Measurements from ENCODE around the gene MRTFB. TPM values are rescaled to one million over a fixed set of nuclear protein-coding genes. Genes with fewer than 3 reads are reported as not detected.

Gene MRTFB
- total and polyA plus RNA-seq, 2 of the 13 experiments (the other 11 are each of a cell fraction or from before 2014, with no cell fraction given) = 11.4 to 14.0 TPM

DNA sequence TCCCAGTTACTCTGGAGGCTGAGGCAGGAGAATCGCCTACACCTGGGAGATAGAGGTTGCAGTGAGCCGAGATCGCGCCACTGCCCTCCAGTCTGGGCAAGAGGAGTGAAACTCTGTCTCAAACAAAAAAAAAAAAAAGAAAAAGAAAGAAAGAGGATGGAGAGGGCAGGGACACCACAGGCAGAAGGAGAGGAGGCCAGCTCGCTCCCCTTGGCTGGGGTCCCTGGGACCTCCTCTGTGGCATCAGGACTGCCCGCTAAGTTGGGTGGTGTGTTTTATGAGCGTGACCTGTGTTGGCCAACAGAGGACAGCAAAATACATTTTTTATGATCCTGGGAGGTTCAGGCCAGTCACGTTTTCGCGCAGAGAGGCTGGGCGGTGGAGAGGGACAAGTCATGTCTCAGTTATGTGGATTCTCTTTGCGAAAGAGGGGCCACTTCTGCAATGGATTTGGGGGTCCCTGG lies 229.6 kb downstream of the MRTFB start (continued):
- TF ChIP-seq KAT2B (IDR thresholded peaks at IDR 0.05; ENCODE audit: borderline replicate concordance, low read depth, low read length) (no peak), STAG1 (CRISPR knock-in tag; IDR thresholded peaks at IDR 0.05) (peak; percentile 97), ZNF232 (CRISPR knock-in tag; IDR thresholded peaks at IDR 0.05; ENCODE audit: borderline replicate concordance) (peak; percentile 70; the same call in 1 of the 2 replicates), MED8 (CRISPR knock-in tag; IDR thresholded peaks at IDR 0.05; ENCODE audit: insufficient replicate concordance) (no peak), SP4 (CRISPR knock-in tag; IDR thresholded peaks at IDR 0.05) (peak; percentile 62; the same call in 1 of the 2 replicates), PRMT3 (CRISPR knock-in tag; IDR thresholded peaks at IDR 0.05; ENCODE audit: borderline replicate concordance, low read depth) (no peak), ZNF703 (CRISPR knock-in tag; IDR thresholded peaks at IDR 0.05; ENCODE audit: borderline replicate concordance) (no peak), ZNF644 (CRISPR knock-in tag; IDR thresholded peaks at IDR 0.05; ENCODE audit: low read depth) (no peak), HOXA5 (CRISPR knock-in tag; IDR thresholded peaks at IDR 0.05) (0 out of 2 replicates have a peak, but pooled peaks have one; percentile 62), ZNF605 (CRISPR knock-in tag; IDR thresholded peaks at IDR 0.05) (no peak), FOSL1 (CRISPR knock-in tag; IDR thresholded peaks at IDR 0.05; ENCODE audit: borderline replicate concordance) (0 out of 2 replicates have a peak, but pooled peaks have one; percentile 9), MIXL1 (CRISPR knock-in tag; IDR thresholded peaks at IDR 0.05) (peak; percentile 53; the same call in 1 of the 2 replicates)
- TF ChIP-seq, protein P1, sequence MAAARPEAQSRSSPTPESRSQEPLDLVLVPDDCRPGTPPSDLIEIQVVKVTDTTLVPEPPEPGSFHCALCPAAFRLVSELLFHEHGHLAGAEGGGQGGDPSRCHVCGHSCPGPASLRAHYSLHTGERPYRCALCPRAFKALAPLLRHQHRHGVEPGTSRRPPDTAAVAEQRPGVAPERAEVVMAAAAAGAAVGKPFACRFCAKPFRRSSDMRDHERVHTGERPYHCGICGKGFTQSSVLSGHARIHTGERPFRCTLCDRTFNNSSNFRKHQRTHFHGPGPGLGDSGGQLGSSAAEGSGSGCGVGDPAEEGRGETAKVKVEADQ (CRISPR knock-in tag; IDR thresholded peaks at IDR 0.05; ENCODE audit: borderline replicate concordance) = peak; percentile 13; the same call in 1 of the 2 replicates
- TF ChIP-seq, protein P2, sequence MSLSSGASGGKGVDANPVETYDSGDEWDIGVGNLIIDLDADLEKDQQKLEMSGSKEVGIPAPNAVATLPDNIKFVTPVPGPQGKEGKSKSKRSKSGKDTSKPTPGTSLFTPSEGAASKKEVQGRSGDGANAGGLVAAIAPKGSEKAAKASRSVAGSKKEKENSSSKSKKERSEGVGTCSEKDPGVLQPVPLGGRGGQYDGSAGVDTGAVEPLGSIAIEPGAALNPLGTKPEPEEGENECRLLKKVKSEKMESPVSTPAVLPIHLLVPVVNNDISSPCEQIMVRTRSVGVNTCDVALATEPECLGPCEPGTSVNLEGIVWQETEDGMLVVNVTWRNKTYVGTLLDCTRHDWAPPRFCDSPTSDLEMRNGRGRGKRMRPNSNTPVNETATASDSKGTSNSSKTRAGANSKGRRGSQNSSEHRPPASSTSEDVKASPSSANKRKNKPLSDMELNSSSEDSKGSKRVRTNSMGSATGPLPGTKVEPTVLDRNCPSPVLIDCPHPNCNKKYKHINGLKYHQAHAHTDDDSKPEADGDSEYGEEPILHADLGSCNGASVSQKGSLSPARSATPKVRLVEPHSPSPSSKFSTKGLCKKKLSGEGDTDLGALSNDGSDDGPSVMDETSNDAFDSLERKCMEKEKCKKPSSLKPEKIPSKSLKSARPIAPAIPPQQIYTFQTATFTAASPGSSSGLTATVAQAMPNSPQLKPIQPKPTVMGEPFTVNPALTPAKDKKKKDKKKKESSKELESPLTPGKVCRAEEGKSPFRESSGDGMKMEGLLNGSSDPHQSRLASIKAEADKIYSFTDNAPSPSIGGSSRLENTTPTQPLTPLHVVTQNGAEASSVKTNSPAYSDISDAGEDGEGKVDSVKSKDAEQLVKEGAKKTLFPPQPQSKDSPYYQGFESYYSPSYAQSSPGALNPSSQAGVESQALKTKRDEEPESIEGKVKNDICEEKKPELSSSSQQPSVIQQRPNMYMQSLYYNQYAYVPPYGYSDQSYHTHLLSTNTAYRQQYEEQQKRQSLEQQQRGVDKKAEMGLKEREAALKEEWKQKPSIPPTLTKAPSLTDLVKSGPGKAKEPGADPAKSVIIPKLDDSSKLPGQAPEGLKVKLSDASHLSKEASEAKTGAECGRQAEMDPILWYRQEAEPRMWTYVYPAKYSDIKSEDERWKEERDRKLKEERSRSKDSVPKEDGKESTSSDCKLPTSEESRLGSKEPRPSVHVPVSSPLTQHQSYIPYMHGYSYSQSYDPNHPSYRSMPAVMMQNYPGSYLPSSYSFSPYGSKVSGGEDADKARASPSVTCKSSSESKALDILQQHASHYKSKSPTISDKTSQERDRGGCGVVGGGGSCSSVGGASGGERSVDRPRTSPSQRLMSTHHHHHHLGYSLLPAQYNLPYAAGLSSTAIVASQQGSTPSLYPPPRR (CRISPR knock-in tag; IDR thresholded peaks at IDR 0.05; ENCODE audit: borderline replicate concordance) = peak; percentile 23; the same call in 1 of the 2 replicates
- TF ChIP-seq, protein P3, sequence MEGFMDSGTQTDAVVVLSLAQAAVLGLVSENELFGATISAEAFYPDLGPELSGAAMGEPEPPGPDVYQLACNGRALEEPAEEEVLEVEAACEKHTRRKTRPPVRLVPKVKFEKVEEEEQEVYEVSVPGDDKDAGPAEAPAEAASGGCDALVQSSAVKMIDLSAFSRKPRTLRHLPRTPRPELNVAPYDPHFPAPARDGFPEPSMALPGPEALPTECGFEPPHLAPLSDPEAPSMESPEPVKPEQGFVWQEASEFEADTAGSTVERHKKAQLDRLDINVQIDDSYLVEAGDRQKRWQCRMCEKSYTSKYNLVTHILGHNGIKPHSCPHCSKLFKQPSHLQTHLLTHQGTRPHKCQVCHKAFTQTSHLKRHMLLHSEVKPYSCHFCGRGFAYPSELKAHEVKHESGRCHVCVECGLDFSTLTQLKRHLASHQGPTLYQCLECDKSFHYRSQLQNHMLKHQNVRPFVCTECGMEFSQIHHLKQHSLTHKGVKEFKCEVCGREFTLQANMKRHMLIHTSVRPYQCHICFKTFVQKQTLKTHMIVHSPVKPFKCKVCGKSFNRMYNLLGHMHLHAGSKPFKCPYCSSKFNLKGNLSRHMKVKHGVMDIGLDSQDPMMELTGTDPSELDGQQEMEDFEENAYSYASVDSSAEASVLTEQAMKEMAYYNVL (CRISPR knock-in tag; IDR thresholded peaks at IDR 0.05; ENCODE audit: borderline replicate concordance) = 0 out of 2 replicates have a peak, but pooled peaks have one; percentile 48
- TF ChIP-seq, protein P4, sequence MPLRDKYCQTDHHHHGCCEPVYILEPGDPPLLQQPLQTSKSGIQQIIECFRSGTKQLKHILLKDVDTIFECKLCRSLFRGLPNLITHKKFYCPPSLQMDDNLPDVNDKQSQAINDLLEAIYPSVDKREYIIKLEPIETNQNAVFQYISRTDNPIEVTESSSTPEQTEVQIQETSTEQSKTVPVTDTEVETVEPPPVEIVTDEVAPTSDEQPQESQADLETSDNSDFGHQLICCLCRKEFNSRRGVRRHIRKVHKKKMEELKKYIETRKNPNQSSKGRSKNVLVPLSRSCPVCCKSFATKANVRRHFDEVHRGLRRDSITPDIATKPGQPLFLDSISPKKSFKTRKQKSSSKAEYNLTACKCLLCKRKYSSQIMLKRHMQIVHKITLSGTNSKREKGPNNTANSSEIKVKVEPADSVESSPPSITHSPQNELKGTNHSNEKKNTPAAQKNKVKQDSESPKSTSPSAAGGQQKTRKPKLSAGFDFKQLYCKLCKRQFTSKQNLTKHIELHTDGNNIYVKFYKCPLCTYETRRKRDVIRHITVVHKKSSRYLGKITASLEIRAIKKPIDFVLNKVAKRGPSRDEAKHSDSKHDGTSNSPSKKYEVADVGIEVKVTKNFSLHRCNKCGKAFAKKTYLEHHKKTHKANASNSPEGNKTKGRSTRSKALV (CRISPR knock-in tag; IDR thresholded peaks at IDR 0.05) = peak; percentile 81

Measured in HepG2 (cell line).